Smooth muscle cell (in vitro differentiated cells): Measurements from ENCODE around the gene C17orf78. TPM values are rescaled to one million over a fixed set of nuclear protein-coding genes. Genes with fewer than 3 reads are reported as not detected.

Experiments used
- DNase-seq: peaks from one replicate; lab custom pipeline; 2025; ENCODE audit not compliant: unreplicated experiment; lab: John Stamatoyannopoulos, UW
- H2AFZ ChIP-seq: fragments of 200-600 bp; sonication (generic); 2 replicates; pipeline ENCODE4 v1.6.0; 2016; ENCODE audit warnings: antibody characterized with exemption, low read depth, mild to moderate bottlenecking
- H3F3A ChIP-seq: fragments of 200-600 bp; sonication (generic); 2 replicates; pipeline ENCODE4 v1.6.0; 2017; ENCODE audit warnings: antibody characterized with exemption, low read depth
- H3K27ac ChIP-seq: fragments of 200-600 bp; sonication (generic); 2 replicates; pipeline ENCODE4 v1.5.1; 2016; ENCODE audit warnings: low read depth, mild to moderate bottlenecking
- H3K27me3 ChIP-seq: fragments of 200-600 bp; sonication (generic); 2 replicates; pipeline ENCODE4 v1.6.1; 2016; ENCODE audit warnings: low read depth, mild to moderate bottlenecking
- H3K36me3 ChIP-seq: fragments of 200-600 bp; sonication (generic); 2 replicates; pipeline ENCODE4 v1.5.1; 2016; ENCODE audit warnings: low read depth
- H3K4me1 ChIP-seq: fragments of 200-600 bp; sonication (generic); 2 replicates; pipeline ENCODE4 v1.5.1; 2016; ENCODE audit warnings: low read depth
- H3K4me2 ChIP-seq: fragments of 200-600 bp; sonication (generic); 2 replicates; pipeline ENCODE4 v1.6.0; 2016; ENCODE audit warnings: mild to moderate bottlenecking
- H3K4me3 ChIP-seq: fragments of 200-600 bp; sonication (generic); 2 replicates; pipeline ENCODE4 v1.5.1; 2016; ENCODE audit warnings: mild to moderate bottlenecking
- H3K79me2 ChIP-seq: fragments of 200-600 bp; sonication (generic); 2 replicates; pipeline ENCODE4 v1.6.0; 2016; ENCODE audit warnings: low read depth, mild to moderate bottlenecking
- H3K9ac ChIP-seq: fragments of 200-600 bp; sonication (generic); 2 replicates; pipeline ENCODE4 v1.6.0; 2016; ENCODE audit warnings: low read depth
- H3K9me3 ChIP-seq: fragments of 200-600 bp; sonication (generic); replicated peaks from 2 replicates; pipeline ENCODE4 v1.5.1; 2016; ENCODE audit warnings: low read depth
- H4K20me1 ChIP-seq: fragments of 200-600 bp; sonication (generic); 2 replicates; pipeline ENCODE4 v1.6.0; 2016; ENCODE audit warnings: low read depth
- WGBS: methylation state at CpG from one replicate; pipeline ENCODE4 v1.1.7; 2016; ENCODE audit warnings: low lambda C conversion rate; 5-methylcytosine and 5-hydroxymethylcytosine counted together
- polyA plus RNA-seq: library from polyadenylated mRNA; unstranded; fragments of >200 nt; fragmentation: Nextera tagmentation; extraction: Ambion mirVana; gene quantifications from 2 replicates; pipeline ENCODE4 v1.2.1, GENCODE V29; 2016
- total RNA-seq: library from RNA; depleted of rRNA; stranded (reverse); fragments of >200 nt; gene quantifications from 2 replicates; pipeline ENCODE4 v1.2.3, GENCODE V29; 2014
- TF ChIP-seq, protein P1 (sequence below): fragments of 200-600 bp; sonication (generic); IDR thresholded peaks from 2 replicates; pipeline ENCODE4 v1.5.1; 2017; ENCODE audit warnings: borderline replicate concordance, mild to moderate bottlenecking, antibody characterized with exemption; ENCODE audit not compliant: insufficient read depth, poor library complexity, severe bottlenecking

Gene C17orf78
- total and polyA plus RNA-seq, 2 experiments from 2014 or later: not detected

DNA sequence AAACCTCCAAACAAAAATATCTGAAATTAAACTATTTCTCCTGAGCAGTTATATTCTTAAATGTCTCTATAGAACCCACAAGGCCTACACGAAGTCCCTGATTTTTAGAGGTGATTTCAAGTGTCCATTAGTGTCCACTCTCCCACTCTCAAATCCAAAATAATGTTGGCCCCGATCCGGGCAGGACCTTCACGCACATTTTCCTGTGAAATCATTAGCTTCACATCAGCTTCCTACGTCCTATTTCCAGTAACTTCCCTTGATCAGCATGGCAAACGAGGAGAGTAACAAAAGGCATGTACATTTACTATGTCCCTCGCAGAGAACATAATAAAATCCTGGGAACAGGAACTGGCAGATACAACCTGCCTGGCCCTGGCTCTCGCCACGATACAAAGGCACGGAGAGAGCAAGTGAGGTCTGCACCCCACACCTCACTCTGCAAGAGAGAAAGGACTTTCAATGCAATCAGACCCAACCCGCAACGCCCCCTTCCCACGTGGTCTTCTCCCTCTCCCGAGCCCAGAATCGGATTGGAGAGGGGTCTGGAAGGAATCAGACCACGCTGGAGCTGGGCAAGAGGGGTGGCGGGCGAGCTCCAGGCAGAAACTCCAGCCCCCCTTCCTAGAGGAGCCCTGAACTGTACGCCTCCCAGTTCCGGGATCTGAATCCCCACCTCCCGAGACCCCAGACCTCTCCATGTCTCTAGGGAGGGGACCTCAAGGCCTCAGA, 17.5 kb upstream of the C17orf78 start:
- Histone ChIP-seq H3K4me2 (peak overlapping the region; percentile 86), H2AFZ (peak overlapping the region; percentile 86), H4K20me1 (peaks cover 36% of the 10 kb centered on the region), H3K9me3 (no peaks in the 10 kb centered on the region), H3K27me3 (no peaks in the 10 kb centered on the region), H3K36me3 (no peaks in the 10 kb centered on the region), H3K79me2 (peaks cover 45% of the 10 kb centered on the region), H3K4me1 (peaks cover 28% of the 10 kb centered on the region), H3K9ac (peak overlapping the region; percentile 71), H3K27ac (peak overlapping the region; percentile 68), H3F3A (no peaks in the 10 kb centered on the region), H3K4me3 (peak overlapping the region; percentile 81)
- under 1% methylated on average over 18 of the region's 21 CpGs for WGBS
- TF ChIP-seq, protein P1, sequence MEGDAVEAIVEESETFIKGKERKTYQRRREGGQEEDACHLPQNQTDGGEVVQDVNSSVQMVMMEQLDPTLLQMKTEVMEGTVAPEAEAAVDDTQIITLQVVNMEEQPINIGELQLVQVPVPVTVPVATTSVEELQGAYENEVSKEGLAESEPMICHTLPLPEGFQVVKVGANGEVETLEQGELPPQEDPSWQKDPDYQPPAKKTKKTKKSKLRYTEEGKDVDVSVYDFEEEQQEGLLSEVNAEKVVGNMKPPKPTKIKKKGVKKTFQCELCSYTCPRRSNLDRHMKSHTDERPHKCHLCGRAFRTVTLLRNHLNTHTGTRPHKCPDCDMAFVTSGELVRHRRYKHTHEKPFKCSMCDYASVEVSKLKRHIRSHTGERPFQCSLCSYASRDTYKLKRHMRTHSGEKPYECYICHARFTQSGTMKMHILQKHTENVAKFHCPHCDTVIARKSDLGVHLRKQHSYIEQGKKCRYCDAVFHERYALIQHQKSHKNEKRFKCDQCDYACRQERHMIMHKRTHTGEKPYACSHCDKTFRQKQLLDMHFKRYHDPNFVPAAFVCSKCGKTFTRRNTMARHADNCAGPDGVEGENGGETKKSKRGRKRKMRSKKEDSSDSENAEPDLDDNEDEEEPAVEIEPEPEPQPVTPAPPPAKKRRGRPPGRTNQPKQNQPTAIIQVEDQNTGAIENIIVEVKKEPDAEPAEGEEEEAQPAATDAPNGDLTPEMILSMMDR: no peak
- DNase-seq: peak; percentile 61

DNA sequence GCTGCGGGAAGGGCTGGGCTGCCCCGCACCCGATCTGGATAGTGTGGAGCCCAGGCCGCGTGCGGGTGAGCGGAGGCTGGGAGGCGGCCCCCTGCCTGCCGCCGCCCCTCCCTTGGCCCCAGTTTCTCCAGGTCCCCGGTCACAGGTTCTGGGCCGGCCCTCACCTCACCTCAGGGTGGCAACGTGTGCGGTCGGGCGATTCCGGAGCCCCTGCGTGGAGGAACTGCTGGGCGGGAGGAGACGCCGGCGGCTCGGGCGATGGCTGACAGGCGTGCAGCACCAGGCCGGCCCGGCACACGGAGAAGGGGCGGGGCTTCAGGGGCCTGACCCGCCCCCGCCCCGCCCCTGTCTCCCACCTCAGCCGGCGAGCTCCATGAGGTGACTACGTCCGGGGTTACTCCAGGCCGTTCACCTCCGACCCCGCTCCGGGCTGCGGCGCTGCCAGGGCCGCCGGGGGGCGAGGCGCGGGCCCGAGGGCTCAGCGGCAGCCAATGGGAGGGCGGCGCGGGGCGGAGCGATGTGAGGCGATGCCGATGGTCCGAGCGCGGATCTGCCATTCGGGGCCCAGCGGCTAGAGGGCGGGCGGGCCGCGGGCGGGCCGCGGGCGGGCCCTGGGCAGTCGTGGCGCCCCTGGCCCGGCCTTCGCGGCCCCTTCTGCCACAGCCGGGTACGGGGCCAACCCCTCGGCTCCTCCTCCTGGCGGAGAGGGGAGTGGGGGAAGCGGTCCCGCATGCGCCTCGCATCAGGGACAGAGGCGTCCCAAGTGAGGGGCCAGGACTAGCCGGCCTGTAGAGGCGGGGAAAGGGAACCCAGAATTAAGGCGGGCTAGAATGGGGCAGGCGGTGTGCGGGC, 16.7 kb upstream of the C17orf78 start:
- peak overlapping the region; percentile 71 for H3K9ac ChIP-seq
- DNase-seq: peak; percentile 76
- peaks cover 28% of the 10 kb centered on the region for H3K4me1 ChIP-seq
- peaks cover 30% of the 10 kb centered on the region for H4K20me1 ChIP-seq
- peak overlapping the region; percentile 86 for H2AFZ ChIP-seq
- no peaks in the 10 kb centered on the region for H3K36me3 ChIP-seq
- H3K4me2 ChIP-seq: peak overlapping the region; percentile 86
- peak overlapping the region; percentile 68 for H3K27ac ChIP-seq
- H3K9me3 ChIP-seq: no peaks in the 10 kb centered on the region
- 2% methylated on average over 31 of the region's 88 CpGs for WGBS
- H3K27me3 ChIP-seq: no peaks in the 10 kb centered on the region
- peak overlapping the region; percentile 81 for H3K4me3 ChIP-seq
- TF ChIP-seq, protein P1: peak; percentile 23
- peaks cover 39% of the 10 kb centered on the region for H3K79me2 ChIP-seq
- H3F3A ChIP-seq: no peaks in the 10 kb centered on the region

DNA sequence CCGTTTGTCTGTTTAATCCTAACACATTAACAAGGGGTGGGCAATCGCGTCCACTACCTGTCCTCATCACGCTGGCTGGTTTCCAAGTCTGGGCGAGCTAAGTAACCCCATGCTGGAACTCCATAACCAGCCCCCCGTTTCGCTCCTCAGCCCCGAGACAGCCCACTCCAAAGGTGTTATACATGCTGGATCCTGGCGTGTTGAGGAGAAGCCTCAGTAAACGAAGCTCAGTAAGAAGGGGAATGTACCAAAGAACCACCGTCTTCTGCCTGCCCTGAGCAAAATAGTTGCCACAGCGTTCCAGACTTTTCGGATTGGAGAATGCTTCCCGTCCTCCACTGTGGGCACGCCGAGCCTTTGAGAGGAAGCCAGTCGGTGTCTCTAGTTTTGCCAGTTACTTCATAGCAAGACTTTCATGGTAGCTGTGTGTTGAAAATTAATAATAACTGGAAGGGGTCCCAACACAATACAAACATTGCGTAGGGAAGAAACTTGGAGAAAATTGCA, 16.1 kb upstream of the C17orf78 start:
- DNase-seq: no peak
- Histone ChIP-seq H3K27me3 (no peaks in the 10 kb centered on the region), H3K4me3 (peak overlapping the region; percentile 81), H3K9ac (peak overlapping the region; percentile 59), H3K4me2 (peak overlapping the region; percentile 86), H2AFZ (peak overlapping the region; percentile 2), H3F3A (no peaks in the 10 kb centered on the region), H3K27ac (peak overlapping the region; percentile 68), H3K36me3 (no peaks in the 10 kb centered on the region), H3K9me3 (no peaks in the 10 kb centered on the region), H3K4me1 (peaks cover 28% of the 10 kb centered on the region), H4K20me1 (peaks cover 24% of the 10 kb centered on the region), H3K79me2 (peaks cover 32% of the 10 kb centered on the region)
- TF ChIP-seq, protein P1: no peak
- 26% methylated on average over 18 of the region's 18 CpGs for WGBS
